ENCODE results near the gene ANXA5.

The ANXA5 gene

DNA sequence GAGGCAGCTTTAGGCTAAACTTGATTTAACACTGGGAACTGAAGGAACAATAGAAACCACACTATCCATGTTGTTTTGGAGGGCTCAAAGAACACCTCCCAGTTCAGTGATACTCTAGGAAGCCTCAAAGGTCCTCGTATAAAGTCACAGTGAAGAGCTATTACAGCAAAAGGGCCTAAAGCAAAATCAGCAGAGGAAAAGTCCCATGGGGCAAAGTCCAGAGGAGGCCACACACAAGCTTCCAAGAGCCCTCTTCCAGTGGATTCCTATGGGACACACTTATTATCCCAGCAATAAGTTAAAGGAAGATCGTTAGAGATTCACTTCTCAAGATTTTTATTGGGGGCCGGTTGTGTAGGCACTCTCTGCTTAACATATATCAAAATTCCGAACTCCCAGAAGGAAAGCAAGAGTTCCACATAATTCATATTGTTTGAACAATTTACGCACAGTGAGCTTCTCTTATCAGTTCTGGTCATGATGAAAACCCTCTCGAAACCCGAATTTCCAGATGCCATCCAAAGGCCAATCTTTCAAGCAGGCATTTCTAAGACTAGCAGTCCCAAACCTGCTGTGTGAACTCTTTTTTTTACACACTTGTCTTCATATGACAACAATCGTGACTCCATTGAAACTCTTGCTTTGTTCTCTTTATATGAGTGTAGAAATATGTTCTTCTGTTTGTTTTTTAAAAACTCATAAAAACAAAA, 53.7 kb downstream of the ANXA5 start:
- DNase-seq (ENCODE audit: low spot score): no peak

DNA sequence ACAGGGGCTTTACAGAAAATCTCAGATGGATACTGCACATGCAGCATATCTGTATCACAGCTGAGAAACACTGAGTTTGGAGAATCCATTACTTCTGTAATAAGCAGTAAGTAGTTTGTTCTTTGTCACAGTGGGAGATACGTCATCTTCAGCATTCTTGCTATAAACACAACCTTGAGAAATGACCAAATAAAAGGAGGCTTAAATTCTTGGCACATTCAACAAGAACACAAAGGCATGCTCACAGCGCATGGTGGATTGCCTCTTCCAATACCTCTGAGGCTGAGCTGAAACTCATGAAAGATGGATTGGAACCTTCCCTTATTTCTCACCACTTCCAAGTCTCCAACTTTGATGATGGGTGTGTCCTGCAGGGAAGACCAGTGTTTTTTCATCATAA, 54.5 kb downstream of the ANXA5 start:
- no peak for DNase-seq (ENCODE audit: low spot score)

- DNase-seq (ENCODE audit: low spot score): no peak
Observed at GRCh38 chr4:121633653-121634052, 63.1 kb downstream of the ANXA5 start.

GRCh38 chr4:121632636-121633035, 64.1 kb downstream of the ANXA5 start:
- DNase-seq (ENCODE audit: low spot score): no peak

Data from globus pallidus (tissue), 1 donor.